Cardiac fibroblast (primary cell): Measurements from ENCODE around the gene DNAAF5.

ENCODE experiments used
- DNase-seq, 2 donors: peaks; one replicate each; pipeline versions ENCODE4 v3.0.0 to v3.0.0-alpha.2; 2010; ENCODE audit warnings: low read depth in 2 of 2
- H3K4me3 ChIP-seq, 2 donors: replicated peaks in 1 of 2; 1 replicate in 1 of 2; 2 replicates in 1 of 2; pipeline ENCODE4 v1.5.1; 2011; ENCODE audit warnings: low read depth in 2 of 2, low read length in 2 of 2, mild to moderate bottlenecking in 2 of 2, moderate library complexity in 1 of 2
- TF ChIP-seq, protein P1 (sequence below): IDR thresholded peaks from one replicate; pipeline ENCODE4 v1.5.1; 2011; ENCODE audit warnings: low read depth, mild to moderate bottlenecking, low read length, inconsistent platforms

DNAAF5 gene

DNA sequence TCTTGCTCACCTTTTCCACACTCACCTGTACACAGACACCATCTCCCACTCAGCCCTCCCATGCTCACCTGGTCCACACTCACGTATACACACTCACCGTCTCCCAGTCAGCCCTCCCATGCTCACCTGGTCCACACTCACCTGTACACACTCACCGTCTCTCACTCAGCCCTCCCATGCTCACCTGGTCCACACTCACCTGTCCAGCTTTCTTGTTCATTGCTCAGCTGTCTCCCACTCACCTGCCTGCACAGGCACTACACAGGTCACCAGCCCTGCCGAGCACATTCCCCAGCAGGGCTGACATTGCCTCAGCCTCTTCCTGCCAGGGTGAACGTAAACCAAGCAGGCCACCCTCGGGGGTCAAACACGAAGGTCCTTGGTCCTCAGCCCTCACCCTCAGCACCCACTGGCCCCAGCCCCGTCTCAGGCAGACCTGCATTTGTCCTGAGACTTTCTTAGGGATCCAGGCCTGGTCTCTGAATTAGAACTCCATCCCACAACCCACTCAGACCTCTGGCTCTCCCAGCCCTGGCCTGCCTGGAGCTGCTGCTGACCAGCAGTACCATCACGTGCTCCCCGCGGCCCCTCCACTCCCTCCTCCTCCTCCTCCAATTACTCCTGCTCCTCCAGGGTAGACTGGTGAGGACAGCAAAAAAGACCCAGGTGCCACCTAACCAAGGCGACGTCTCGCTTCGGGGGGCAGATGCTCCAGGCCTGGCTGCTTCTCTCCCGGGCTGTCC, 12.8 kb upstream of the DNAAF5 start:
- H3K4me3 ChIP-seq = no peak overlapping the region
- TF ChIP-seq, protein P1, sequence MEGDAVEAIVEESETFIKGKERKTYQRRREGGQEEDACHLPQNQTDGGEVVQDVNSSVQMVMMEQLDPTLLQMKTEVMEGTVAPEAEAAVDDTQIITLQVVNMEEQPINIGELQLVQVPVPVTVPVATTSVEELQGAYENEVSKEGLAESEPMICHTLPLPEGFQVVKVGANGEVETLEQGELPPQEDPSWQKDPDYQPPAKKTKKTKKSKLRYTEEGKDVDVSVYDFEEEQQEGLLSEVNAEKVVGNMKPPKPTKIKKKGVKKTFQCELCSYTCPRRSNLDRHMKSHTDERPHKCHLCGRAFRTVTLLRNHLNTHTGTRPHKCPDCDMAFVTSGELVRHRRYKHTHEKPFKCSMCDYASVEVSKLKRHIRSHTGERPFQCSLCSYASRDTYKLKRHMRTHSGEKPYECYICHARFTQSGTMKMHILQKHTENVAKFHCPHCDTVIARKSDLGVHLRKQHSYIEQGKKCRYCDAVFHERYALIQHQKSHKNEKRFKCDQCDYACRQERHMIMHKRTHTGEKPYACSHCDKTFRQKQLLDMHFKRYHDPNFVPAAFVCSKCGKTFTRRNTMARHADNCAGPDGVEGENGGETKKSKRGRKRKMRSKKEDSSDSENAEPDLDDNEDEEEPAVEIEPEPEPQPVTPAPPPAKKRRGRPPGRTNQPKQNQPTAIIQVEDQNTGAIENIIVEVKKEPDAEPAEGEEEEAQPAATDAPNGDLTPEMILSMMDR = no peak
- DNase-seq = no peak

DNA sequence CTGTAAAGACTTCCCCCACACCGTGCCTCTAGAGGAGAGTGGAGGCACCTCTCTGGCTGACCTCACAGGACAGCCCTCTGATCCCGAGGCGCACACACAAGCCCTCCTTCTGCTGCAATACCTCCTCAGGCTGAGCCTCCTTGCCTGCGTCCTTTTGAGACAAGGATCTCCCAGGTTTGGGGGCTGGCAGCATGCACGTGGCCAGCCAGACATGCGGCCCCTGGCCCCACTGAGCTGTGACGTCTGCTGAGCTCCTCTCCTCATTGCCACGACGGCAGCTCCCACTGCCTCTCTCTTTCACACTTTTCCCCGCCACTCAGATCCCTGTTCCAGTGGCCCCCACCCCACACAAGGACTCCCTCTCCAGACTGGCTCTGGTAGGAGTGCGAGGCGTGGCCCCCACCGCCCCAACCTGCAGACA, 12.2 kb upstream of the DNAAF5 start:
- DNase-seq = no peak
- no peak overlapping the region for H3K4me3 ChIP-seq
- TF ChIP-seq, protein P1 = no peak

DNA sequence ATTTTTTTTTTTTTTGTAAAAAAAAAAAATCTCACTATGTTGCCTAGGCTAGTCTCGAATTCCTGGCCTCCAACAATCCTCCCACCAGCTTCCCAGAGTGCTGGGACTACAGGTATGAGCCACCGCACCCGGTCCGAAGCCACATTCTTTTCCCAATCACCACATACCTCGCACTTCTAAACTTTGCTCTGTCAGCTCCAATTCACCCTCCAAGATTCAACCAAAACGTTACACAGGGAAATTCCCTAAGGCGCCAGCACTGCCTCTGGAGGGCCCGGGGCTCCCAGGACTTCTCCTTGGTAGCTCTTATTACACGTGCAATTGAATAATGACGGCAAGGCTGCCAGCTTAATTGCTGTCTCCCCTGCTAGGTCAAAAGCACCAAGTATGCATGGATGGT, 10.3 kb upstream of the DNAAF5 start:
- no peak for DNase-seq
- TF ChIP-seq, protein P1 = no peak
- H3K4me3 ChIP-seq = no peak overlapping the region

DNA sequence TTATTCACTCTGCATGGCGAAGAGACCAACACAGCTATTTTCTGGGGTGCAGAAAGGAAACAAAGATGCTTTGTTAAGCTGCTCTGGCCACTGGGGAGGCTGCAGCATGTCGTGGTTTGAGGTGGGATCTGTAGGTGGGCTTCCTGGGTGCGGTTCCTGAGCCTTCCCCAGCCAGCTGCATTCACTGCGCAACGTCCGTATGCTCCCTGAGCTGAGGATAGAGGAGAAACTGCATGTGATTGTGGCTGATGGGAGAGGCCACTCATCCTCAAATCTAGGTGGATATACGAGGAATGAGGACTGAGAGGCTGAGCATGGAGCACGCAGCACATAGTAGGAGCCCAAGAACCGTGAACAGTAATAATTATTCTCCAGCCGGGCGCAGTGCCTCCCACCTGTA, 9.9 kb upstream of the DNAAF5 start:
- no peak for DNase-seq
- TF ChIP-seq, protein P1 = no peak
- no peak overlapping the region for H3K4me3 ChIP-seq

DNA sequence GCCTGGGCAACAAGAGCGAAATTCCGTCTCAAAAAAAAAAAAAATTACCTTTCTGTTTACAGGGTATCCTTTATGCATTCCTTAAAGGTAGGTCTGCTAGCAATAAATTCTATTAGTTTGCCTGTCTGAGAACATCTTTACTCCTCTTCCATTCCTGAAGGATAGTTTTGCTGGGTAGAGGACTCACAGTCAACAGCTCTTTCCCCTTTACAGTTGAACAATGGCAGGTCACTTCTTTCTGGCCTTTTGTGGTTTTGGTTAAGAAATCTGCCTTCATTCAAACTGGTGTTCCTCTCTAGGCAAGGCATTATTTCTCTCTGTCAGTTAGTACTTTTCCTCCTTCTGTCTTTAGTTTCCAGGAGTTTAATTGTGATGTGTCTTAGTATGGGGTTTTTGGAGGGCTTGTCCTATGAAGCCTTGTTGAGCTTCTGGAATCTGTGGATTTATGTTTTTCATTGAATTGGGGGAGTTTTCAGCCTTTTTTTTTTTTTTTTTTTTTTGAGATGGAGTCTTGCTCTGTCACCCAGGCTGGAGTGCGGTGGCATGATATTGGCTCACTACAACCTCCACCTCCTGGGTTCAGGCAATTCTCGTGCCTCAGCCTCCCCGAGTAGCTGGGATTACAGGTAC, 4.8 kb upstream of the DNAAF5 start:
- DNase-seq = peak in 1 of 2 donors; percentile 21
- no peak overlapping the region for H3K4me3 ChIP-seq
- TF ChIP-seq, protein P1 = no peak

DNA sequence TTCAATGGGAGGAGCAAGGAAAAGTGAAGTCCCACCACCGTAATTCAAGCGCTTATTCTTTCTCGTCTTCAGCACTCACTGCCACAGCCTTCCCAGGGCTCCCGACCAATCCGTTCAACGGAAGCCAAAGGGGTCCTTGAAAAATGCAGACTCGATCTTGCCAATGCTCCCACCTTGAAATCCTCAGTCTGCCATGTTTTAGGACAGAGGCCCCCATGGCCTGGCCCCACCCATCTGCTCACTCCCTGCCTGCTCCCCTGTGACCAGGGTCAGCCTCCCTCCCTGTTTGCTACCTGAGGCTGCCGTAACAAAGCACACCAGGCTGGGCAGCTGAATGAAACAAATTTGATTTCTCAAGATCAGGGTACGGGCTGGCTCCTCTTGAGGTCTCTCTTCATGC, 3.0 kb upstream of the DNAAF5 start:
- TF ChIP-seq, protein P1 = no peak
- H3K4me3 ChIP-seq = no peak overlapping the region
- no peak for DNase-seq
